ENCODE data around the gene RGS12. TPM values are rescaled to one million over a fixed set of nuclear protein-coding genes. Genes with fewer than 3 reads are reported as not detected.
A peak's percentile ranks its signal among the peaks of the same experiment; 100 is the strongest.

Gene RGS12
- total RNA-seq, 3 donors from 2014 or later = 16.4 to 28.9 (median 16.8) TPM

DNA sequence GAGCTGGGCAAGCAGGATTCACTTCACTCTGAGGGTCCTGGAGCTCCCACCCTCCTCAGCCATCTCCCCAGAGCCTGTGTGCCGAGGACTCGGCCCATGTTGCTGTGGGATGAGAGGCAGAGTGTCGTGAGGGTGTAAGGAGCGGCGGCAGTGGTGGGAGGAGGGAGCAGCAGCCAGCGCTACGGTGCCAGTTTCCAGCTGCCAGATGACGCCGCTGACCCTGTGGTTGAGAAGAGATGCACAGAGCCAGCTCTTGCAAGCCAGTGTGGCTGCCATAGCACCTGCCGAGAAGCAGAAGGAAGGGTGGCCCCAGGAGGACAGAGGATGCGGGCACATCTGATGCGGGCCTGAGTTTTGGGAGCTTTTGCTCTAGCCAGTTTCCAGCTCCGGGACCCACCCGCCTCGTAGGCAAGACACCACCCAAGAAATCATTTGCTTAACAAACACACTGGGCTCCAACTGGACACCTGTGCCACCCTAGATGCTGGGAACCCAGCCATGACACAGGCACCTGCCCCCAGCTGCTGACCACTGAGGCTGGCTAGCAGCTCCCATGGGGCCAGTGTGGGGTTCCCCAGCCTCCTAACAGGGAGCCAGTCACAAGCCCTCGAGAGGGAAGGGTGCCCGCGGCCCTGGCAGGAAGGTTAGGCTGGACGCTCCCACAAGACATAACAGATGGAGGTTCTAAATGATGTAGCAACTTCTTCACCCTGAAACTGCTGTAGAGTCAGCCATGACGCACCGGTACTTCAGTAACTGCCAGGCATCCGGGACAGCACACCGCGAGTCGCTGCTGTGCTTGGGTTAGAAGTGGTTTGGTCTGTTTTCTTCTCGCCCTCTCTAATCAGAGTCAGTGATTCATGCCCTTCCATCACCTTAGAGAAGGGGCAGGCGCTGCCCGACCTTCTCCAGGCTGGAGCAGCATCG, 35.0 kb upstream of the RGS12 start:
- intact Hi-C loops (cut with DNase I, micrococcal nuclease) = no loop called here
- Histone ChIP-seq H3K36me3 (ENCODE audit: low read depth) (no peaks in the 10 kb centered on the region), H3K9me3 (no peaks in the 10 kb centered on the region), H3K4me3 (no peak overlapping the region), H3K4me1 (ENCODE audit: low read depth) (no peaks in the 10 kb centered on the region)
- TF ChIP-seq, protein P1, sequence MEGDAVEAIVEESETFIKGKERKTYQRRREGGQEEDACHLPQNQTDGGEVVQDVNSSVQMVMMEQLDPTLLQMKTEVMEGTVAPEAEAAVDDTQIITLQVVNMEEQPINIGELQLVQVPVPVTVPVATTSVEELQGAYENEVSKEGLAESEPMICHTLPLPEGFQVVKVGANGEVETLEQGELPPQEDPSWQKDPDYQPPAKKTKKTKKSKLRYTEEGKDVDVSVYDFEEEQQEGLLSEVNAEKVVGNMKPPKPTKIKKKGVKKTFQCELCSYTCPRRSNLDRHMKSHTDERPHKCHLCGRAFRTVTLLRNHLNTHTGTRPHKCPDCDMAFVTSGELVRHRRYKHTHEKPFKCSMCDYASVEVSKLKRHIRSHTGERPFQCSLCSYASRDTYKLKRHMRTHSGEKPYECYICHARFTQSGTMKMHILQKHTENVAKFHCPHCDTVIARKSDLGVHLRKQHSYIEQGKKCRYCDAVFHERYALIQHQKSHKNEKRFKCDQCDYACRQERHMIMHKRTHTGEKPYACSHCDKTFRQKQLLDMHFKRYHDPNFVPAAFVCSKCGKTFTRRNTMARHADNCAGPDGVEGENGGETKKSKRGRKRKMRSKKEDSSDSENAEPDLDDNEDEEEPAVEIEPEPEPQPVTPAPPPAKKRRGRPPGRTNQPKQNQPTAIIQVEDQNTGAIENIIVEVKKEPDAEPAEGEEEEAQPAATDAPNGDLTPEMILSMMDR (IDR thresholded peaks at IDR 0.05) = no peak
- DNase-seq = peak in 1 of 3 donors; percentile 24
- peak; percentile 44 for ATAC-seq

DNA sequence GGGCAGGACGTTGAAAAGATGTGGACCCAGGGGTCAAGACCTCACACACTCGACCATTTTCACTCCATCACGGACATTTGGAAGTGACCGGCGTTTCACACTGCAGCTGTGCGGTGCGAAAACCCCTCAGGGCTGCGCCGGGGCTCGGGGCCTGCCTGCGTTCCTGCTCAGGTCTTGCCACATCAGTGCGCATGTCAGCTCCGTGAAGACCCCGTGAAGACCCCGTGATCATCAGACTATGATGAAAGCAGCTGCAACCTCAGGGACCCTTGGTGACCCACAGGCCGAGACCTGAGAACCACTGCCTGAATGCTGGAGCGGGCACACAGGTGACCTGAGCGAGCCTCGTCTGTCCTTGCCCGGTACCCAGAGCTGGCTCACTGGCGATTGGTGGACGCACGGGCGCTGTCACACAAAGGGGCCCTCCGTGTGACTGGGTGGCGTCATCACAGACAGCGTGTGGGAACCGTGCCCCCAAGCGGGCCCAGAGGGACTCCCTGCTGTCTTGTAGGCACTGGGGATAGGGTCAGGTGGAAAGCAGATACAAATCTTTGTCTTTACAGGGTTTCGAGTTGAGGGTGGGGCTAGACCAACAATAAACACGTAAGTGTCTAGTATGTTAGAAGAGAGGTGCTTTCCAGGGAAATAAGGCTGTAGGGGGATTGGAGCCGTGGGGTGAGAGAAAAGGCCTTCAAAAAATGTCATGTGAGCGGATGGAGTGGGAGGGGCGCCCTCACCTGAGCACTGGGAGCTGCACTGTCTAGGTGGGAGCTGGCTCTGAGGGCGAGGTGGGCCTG, 31.2 kb upstream of the RGS12 start:
- ATAC-seq = no peak

DNA sequence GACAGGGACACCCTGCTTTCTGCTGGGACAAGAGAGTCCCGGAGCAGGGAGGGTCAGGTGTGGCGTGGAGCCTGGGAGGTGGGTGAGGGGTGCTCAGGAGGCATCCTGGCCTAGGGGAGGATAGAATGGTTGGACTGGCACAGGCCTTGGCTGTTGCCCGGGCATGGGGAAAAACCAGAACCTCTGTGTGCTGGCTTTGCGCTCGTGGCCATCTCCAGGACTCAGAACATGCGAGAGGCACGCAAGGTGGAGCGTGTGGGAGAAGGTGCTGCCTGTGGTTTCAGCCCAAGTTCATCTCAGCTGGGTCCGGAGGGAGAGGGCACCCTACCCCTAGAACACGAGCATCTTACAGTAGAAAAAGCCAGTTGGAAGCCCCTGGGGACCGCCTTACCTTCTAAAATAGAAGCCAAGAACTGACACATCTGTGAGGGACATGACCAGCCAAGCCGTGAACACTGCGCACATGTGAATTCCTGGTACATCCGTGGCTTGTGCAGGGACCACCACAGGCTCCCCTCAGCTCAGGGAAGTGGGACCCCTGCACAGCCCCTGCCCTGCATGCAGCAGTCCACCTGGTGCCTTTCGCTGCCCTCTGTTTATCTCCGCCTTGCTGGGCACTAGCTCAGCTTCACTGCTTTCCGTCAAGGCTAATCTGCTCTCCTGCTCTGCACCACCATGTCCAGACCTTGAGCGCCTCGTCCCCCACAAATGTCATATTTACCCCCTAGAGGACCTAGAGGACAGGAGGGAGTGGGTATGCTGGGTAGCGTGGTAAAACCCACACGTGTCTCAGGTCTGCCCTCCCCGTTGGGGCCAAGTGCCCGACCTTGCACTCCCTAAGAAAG, 30.4 kb upstream of the RGS12 start:
- TF ChIP-seq, protein P1 (IDR thresholded peaks at IDR 0.05) = no peak
- ATAC-seq (no peak), DNase-seq (no peak)

More for the DNA sequence above, 31.2 kb upstream of the RGS12 start:
- no peak overlapping the region for H3K4me3 ChIP-seq
- H3K36me3 ChIP-seq (ENCODE audit: low read depth) = no peaks in the 10 kb centered on the region
- H3K9me3 ChIP-seq = no peaks in the 10 kb centered on the region
- no peak for DNase-seq
- intact Hi-C loops (cut with DNase I, micrococcal nuclease) = no loop called here
- no peaks in the 10 kb centered on the region for H3K4me1 ChIP-seq (ENCODE audit: low read depth)
- TF ChIP-seq, protein P1 (IDR thresholded peaks at IDR 0.05) = no peak

GRCh38 chr4:3263053-3263875, 29.6 kb upstream of the RGS12 start:
- Histone ChIP-seq H3K9me3 (no peaks in the 10 kb centered on the region), H3K4me1 (ENCODE audit: low read depth) (no peaks in the 10 kb centered on the region), H3K4me3 (no peak overlapping the region), H3K36me3 (ENCODE audit: low read depth) (no peaks in the 10 kb centered on the region)
- DNase-seq (no peak), ATAC-seq (no peak)
- intact Hi-C loops (cut with DNase I, micrococcal nuclease) = no loop called here
- TF ChIP-seq, protein P1 (IDR thresholded peaks at IDR 0.05) = no peak

More for the DNA sequence above, 30.4 kb upstream of the RGS12 start:
- Histone ChIP-seq H3K9me3 (no peaks in the 10 kb centered on the region), H3K4me3 (no peak overlapping the region), H3K36me3 (ENCODE audit: low read depth) (no peaks in the 10 kb centered on the region), H3K4me1 (ENCODE audit: low read depth) (no peaks in the 10 kb centered on the region)
- intact Hi-C loops (cut with DNase I, micrococcal nuclease) = no loop called here

Measured in mucosa of descending colon (tissue), 3 donors.